Gastroesophageal sphincter (tissue), 4 donors: ENCODE measurements around the gene KCNK18. TPM values are rescaled to one million over a fixed set of nuclear protein-coding genes. Genes with fewer than 3 reads are reported as not detected.
"Not testable (repeated sequence)": the region's sequence is repeated elsewhere in the genome, so short reads cannot be mapped to it uniquely, and the experiment has no call there.

Experiments used
- ATAC-seq: fragments of 150-250 bp; one replicate; pipeline ENCODE4 v1.9.1; 2016; ENCODE audit warnings: mild to moderate bottlenecking, moderate library complexity
- H3K27ac ChIP-seq, 4 donors: fragments of 200-600 bp; sonication (generic) in 3 of 4; 1 replicate in 3 of 4; 2 replicates in 1 of 4; pipeline ENCODE4 v1.5.1; 2016 to 2019
- H3K27me3 ChIP-seq: fragments of 200-600 bp; sonication (generic); one replicate; pipeline ENCODE4 v1.5.1; 2019
- H3K36me3 ChIP-seq, 2 donors: fragments of 200-600 bp; sonication (generic); one replicate each; pipeline ENCODE4 v1.5.1; 2019; ENCODE audit warnings: control low read depth in 1 of 2
- H3K4me1 ChIP-seq, 3 donors: fragments of 200-600 bp; sonication (generic); 1 replicate in 2 of 3; 2 replicates in 1 of 3; pipeline ENCODE4 v1.5.1; 2016 to 2019; ENCODE audit warnings: control low read depth in 2 of 3
- H3K4me3 ChIP-seq, 2 donors: fragments of 200-600 bp; sonication (generic); one replicate each; pipeline ENCODE4 v1.5.1; 2019; ENCODE audit warnings: mild to moderate bottlenecking in 1 of 2, moderate library complexity in 1 of 2
- H3K9me3 ChIP-seq, 3 donors: fragments of 200-600 bp; sonication (generic); one replicate each; pipeline ENCODE4 v1.5.1; 2017 to 2019; ENCODE audit warnings: control low read depth in 2 of 3
- CTCF ChIP-seq, 4 experiments: fragments of 200-600 bp in 2 of 4; fragments of 450-650 bp in 2 of 4; sonication (generic) in 1 of 4; IDR thresholded peaks; one replicate each; pipeline ENCODE4 v1.5.1; 2017 to 2019; ENCODE audit warnings: antibody characterized with exemption in 4 of 4, mild to moderate bottlenecking in 2 of 4, moderate library complexity in 2 of 4
- EP300 ChIP-seq: sonication (generic); formaldehyde crosslinking; IDR thresholded peaks from one replicate; pipeline ENCODE4 v1.6.1; 2017; ENCODE audit warnings: antibody characterized with exemption, mild to moderate bottlenecking
- POLR2A ChIP-seq, 2 donors: fragments of 450-650 bp; IDR thresholded peaks; one replicate each; pipeline ENCODE4 v1.6.1; 2017; ENCODE audit warnings: antibody characterized with exemption in 2 of 2, mild to moderate bottlenecking in 2 of 2, moderate library complexity in 1 of 2
- POLR2AphosphoS5 ChIP-seq: sonication (generic); formaldehyde crosslinking; IDR thresholded peaks from one replicate; pipeline ENCODE4 v1.6.1; 2017; ENCODE audit warnings: antibody characterized with exemption
- WGBS, 2 donors: methylation state at CpG; one replicate each; pipeline ENCODE4 v1.1.5; 2018; ENCODE audit warnings: low coverage in 1 of 2; 5-methylcytosine and 5-hydroxymethylcytosine counted together
- total RNA-seq, 4 donors: library from RNA; depleted of rRNA; stranded (reverse); fragments of >200 nt; gene quantifications; one replicate each; pipeline ENCODE4 v1.1.0, GENCODE V29; 2016

KCNK18 gene
- total RNA-seq, 4 donors from 2014 or later: not detected

DNA sequence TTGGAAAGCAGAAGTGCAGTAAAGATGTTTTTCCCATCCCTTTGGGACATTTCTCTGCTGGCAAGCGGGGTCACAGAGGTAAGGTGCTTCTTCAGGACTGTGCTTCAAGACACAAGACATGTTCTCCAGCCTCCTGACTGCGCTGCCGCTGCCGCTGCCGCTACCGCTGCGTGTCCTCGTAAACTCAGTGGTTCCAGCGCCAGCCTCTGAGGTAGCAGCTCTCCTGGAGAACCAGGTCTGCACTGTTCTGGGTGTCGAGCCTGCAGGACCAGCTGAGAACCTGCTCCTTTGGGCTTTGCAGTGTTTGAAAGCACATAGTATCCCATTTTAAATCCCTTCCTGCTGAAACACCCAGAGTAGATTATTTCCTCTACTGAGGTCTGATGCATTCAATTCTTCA, 13.0 kb upstream of the KCNK18 start:
- peaks cover 43% of the 10 kb centered on the region for H3K27me3 ChIP-seq
- no peak for TF ChIP-seq POLR2A (IDR thresholded peaks at IDR 0.05)
- TF ChIP-seq CTCF (IDR thresholded peaks at IDR 0.05): no peak
- no peak for TF ChIP-seq EP300
- TF ChIP-seq POLR2AphosphoS5: no peak
- H3K36me3 ChIP-seq: no peaks in the 10 kb centered on the region
- H3K27ac ChIP-seq: no peak overlapping the region
- H3K4me1 ChIP-seq: no peaks in the 10 kb centered on the region
- H3K4me3 ChIP-seq: no peak overlapping the region
- ATAC-seq: no peak
- WGBS, 2 donors: 85 to 88% methylated on average over 1 to 5 of the region's 10 CpGs
- peaks cover 0 to 8% (median 0%) of the 10 kb centered on the region in 3 donors for H3K9me3 ChIP-seq

GRCh38 chr10:117184821-117185220, 12.5 kb upstream of the KCNK18 start:
- WGBS, 2 donors: 66 to 78% methylated on average over 3 of the region's 3 CpGs
- Histone ChIP-seq H3K4me1 (no peaks in the 10 kb centered on the region), H3K9me3 (peaks cover 0 to 13% (median 0%) of the 10 kb centered on the region in 3 donors), H3K27ac (no peak overlapping the region), H3K27me3 (peaks cover 38% of the 10 kb centered on the region), H3K36me3 (no peaks in the 10 kb centered on the region), H3K4me3 (no peak overlapping the region)
- TF ChIP-seq POLR2AphosphoS5: no peak
- TF ChIP-seq EP300: no peak
- no peak for TF ChIP-seq POLR2A (IDR thresholded peaks at IDR 0.05)
- TF ChIP-seq CTCF (IDR thresholded peaks at IDR 0.05): no peak
- ATAC-seq: no peak

DNA sequence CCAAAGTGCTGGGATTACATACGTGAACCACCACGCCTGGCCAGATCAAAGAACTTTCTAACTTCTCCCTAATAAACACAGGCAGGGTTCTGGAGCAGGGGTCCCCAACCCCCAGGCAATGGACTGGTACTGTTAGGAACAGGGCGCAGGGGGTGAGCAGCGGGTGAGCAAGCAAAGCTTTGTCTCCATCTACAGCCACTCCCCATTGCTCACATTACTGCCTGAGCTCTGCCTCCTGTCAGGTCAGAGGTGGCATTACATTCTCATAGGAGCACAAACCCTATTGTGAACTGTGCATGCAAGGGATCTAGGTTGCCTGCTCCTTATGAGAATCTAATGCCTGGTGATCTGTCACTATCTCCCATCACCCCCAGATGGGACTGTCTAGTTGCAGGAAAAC, 11.5 kb upstream of the KCNK18 start:
- H3K27ac ChIP-seq, ATAC-seq, H3K4me1 ChIP-seq, H3K36me3 ChIP-seq, H3K4me3 ChIP-seq: not testable (repeated sequence)
- Histone ChIP-seq H3K9me3 (peaks cover 0 to 16% (median 0%) of the 10 kb centered on the region in 3 donors), H3K27me3 (peaks cover 29% of the 10 kb centered on the region)
- 80% methylated on average over 1 of the region's 4 CpGs; no CpG with 5 or more reads in 1 of the 2 donors for WGBS, 2 donors

DNA sequence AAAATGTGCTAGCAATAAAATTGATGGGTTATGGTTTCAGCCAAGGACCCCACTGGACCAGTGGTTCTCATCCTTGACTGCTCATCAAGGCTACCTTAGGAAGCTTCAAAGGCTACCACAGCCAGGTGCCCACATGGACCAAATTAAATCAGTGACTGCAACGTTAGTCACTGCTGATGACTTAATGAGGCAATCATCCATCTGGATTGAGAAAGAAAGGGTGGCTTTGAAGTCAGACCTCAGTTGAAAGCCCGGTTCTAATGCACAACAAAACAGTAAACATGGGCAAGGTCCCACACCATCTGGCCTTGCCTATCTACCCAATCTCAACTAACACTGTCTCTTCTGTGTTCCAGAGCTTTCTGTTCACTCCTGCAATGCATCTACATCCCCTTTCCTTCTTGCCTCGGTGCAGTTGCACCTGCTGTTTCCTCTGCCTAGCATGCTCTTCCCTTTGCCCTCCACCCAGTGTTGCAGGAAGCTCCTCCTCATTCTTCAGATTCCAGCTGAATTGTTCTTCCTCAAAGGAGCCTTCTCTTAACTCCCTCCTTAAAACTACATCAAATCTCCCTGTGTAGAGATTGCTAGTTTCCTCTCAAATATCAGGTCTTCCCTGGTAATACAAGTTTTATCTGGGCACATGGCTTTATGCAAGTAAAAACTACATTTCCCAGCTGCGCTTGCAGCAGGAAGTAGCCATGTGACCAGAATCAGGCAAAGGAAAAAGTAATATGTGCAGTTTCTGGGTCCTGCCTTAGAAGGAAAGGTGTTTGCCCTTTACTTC, 10.3 kb upstream of the KCNK18 start:
- 47 to 88% methylated on average over 3 of the region's 4 CpGs for WGBS, 2 donors
- Histone ChIP-seq H3K27ac (no peak overlapping the region), H3K4me1 (no peaks in the 10 kb centered on the region), H3K4me3 (no peak overlapping the region), H3K9me3 (peaks cover 0 to 16% (median 0%) of the 10 kb centered on the region in 3 donors), H3K36me3 (no peaks in the 10 kb centered on the region), H3K27me3 (peaks cover 18% of the 10 kb centered on the region)
- no peak for ATAC-seq
- TF ChIP-seq POLR2A (IDR thresholded peaks at IDR 0.05): no peak

DNA sequence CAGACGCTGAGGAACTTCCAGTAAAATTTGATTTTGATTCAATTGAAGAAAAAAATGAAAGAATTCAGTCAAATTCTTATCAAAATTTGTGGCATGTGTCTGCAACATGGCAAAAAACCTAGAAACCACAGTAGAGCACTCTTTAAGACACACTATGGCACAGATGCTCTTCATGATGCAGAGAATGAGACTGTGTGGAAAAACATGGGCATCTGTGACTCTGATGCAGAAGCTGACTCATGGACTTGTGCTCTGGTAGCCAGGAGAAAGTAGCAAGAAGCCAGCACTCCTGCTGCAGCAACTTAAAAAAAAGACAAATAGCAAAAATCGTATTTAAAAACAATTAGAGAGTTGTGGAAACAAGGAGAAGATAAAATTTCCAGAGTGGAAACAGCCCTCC, 8.9 kb upstream of the KCNK18 start:
- Histone ChIP-seq H3K27ac (no peak overlapping the region), H3K27me3 (peaks cover 9% of the 10 kb centered on the region), H3K4me1 (no peaks in the 10 kb centered on the region), H3K4me3 (no peak overlapping the region), H3K36me3 (no peaks in the 10 kb centered on the region), H3K9me3 (peaks cover 0 to 16% (median 0%) of the 10 kb centered on the region in 3 donors)
- no peak for ATAC-seq
- WGBS, 2 donors: 69 to 83% methylated on average over 2 of the region's 2 CpGs
- TF ChIP-seq CTCF (IDR thresholded peaks at IDR 0.05): no peak
- TF ChIP-seq POLR2AphosphoS5: no peak
- no peak for TF ChIP-seq EP300
- TF ChIP-seq POLR2A (IDR thresholded peaks at IDR 0.05): no peak

DNA sequence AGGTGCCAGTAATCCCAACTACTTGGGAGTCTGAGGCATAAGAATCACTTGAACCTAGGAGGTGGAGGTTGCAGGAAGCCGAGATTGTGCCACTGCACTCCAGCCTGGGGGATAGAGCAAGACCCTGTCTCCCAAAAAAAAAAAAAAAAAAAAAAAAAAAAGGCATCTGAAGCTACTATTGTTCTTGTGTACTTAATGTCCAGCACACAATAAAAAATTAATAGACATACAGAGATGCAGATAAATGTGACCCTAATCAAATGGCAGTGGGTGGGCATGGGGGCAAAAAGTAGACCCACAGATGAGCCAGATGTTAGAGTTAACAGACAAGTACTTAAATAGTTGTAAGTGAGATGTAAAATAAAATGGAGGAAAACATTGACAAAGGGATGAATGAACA, 7.7 kb upstream of the KCNK18 start:
- H3K27ac ChIP-seq: no peak overlapping the region
- WGBS, 2 donors: 83% methylated on average over 1 of the region's 1 CpG
- ATAC-seq: no peak

More for the DNA sequence above, 7.7 kb upstream of the KCNK18 start:
- H3K9me3 ChIP-seq: peaks cover 0 to 16% (median 0%) of the 10 kb centered on the region in 3 donors
- H3K4me1 ChIP-seq: no peaks in the 10 kb centered on the region
- no peak overlapping the region for H3K4me3 ChIP-seq
- no peaks in the 10 kb centered on the region for H3K36me3 ChIP-seq
- H3K27me3 ChIP-seq: peaks cover 12% of the 10 kb centered on the region
- TF ChIP-seq POLR2AphosphoS5 (no peak), CTCF (IDR thresholded peaks at IDR 0.05) (no peak), POLR2A (IDR thresholded peaks at IDR 0.05) (no peak), EP300 (no peak)
